ENCODE data around the gene SUGCT. TPM values are rescaled to one million over a fixed set of nuclear protein-coding genes. Genes with fewer than 3 reads are reported as not detected.

SUGCT gene
- total and polyA plus RNA-seq, 2 of the 13 experiments (the other 11 are each of a cell fraction or from before 2014, with no cell fraction given): 10.1 to 22.2 TPM

DNA sequence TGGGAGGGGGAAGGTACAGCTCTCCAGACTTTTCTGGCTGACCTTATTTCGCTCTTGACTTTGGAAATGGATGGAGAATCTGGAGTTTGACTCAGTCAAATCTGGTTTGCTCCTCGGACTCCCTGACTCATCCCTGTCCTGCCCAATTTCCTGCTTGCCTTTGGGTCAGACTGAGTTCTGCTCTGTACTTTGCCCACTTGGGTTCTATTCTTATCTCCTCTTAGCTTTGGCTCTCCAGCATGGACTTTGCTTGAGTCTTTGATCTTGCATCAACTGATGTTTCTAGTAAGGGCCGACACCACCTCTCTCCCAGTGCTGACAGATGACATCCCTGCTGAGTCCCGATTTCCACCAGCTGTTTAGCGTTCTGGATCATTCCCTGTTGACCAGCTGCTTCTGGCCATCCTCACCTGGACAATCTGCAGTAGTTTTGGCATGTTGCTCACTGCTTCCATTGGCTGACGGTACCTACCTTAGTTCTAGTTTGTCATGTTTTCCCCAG lies 335.3 kb downstream of the SUGCT start (continued):
- TF ChIP-seq AHDC1 (CRISPR knock-in tag; IDR thresholded peaks at IDR 0.05; ENCODE audit: borderline replicate concordance) (peak; percentile 85; the same call in 1 of the 2 replicates), ZNF326 (CRISPR knock-in tag; IDR thresholded peaks at IDR 0.05; ENCODE audit: borderline replicate concordance) (no peak), ZHX1 (CRISPR knock-in tag; IDR thresholded peaks at IDR 0.05; ENCODE audit: low read depth) (no peak), ZZZ3 (CRISPR knock-in tag; IDR thresholded peaks at IDR 0.05; ENCODE audit: borderline replicate concordance) (no peak), DMAP1 (CRISPR knock-in tag; IDR thresholded peaks at IDR 0.05) (peak; percentile 44; the same call in 1 of the 2 replicates), PHF8 (CRISPR knock-in tag; IDR thresholded peaks at IDR 0.05) (no peak), NFYC (CRISPR knock-in tag; IDR thresholded peaks at IDR 0.05) (no peak), CCDC6 (CRISPR knock-in tag; IDR thresholded peaks at IDR 0.05) (no peak), SMAD1 (CRISPR knock-in tag; IDR thresholded peaks at IDR 0.05; ENCODE audit: borderline replicate concordance, low read depth) (no peak), RARG (CRISPR knock-in tag; IDR thresholded peaks at IDR 0.05; ENCODE audit: low read depth) (no peak), KDM6A (CRISPR knock-in tag; IDR thresholded peaks at IDR 0.05; ENCODE audit: low read depth) (peak; percentile 73; the same call in 1 of the 2 replicates), SUZ12 (IDR thresholded peaks at IDR 0.05; ENCODE audit: low read depth, low read length) (no peak), CAMTA2 (CRISPR knock-in tag; IDR thresholded peaks at IDR 0.05; ENCODE audit: borderline replicate concordance) (no peak), ZBTB21 (CRISPR knock-in tag; IDR thresholded peaks at IDR 0.05) (no peak), ZFP91 (CRISPR knock-in tag; IDR thresholded peaks at IDR 0.05; ENCODE audit: borderline replicate concordance) (no peak), SOX13 (IDR thresholded peaks at IDR 0.05) (0 out of 2 replicates have a peak, but pooled peaks have one; percentile 17), SOX13 (CRISPR knock-in tag; conservative IDR thresholded peaks at IDR 0.05 in 1 of 2, IDR thresholded peaks at IDR 0.05 in 1 of 2) (peak in 1 of 2 experiments; percentile 66; a peak in 2 of 4 replicates), REPIN1 (CRISPR knock-in tag; IDR thresholded peaks at IDR 0.05; ENCODE audit: borderline replicate concordance, low read depth) (peak; percentile 72; the same call in 1 of the 2 replicates), KLF9 (CRISPR knock-in tag; IDR thresholded peaks at IDR 0.05; ENCODE audit: low read depth) (no peak)
- TF ChIP-seq, protein P1, sequence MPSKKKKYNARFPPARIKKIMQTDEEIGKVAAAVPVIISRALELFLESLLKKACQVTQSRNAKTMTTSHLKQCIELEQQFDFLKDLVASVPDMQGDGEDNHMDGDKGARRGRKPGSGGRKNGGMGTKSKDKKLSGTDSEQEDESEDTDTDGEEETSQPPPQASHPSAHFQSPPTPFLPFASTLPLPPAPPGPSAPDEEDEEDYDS (CRISPR knock-in tag; IDR thresholded peaks at IDR 0.05): no peak
